ENCODE data around the gene TSNAX. TPM values are rescaled to one million over a fixed set of nuclear protein-coding genes. Genes with fewer than 3 reads are reported as not detected.

Gene TSNAX, protein sequence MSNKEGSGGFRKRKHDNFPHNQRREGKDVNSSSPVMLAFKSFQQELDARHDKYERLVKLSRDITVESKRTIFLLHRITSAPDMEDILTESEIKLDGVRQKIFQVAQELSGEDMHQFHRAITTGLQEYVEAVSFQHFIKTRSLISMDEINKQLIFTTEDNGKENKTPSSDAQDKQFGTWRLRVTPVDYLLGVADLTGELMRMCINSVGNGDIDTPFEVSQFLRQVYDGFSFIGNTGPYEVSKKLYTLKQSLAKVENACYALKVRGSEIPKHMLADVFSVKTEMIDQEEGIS
- 28.2 and 45.5 TPM in 2 replicates for total RNA-seq

DNA sequence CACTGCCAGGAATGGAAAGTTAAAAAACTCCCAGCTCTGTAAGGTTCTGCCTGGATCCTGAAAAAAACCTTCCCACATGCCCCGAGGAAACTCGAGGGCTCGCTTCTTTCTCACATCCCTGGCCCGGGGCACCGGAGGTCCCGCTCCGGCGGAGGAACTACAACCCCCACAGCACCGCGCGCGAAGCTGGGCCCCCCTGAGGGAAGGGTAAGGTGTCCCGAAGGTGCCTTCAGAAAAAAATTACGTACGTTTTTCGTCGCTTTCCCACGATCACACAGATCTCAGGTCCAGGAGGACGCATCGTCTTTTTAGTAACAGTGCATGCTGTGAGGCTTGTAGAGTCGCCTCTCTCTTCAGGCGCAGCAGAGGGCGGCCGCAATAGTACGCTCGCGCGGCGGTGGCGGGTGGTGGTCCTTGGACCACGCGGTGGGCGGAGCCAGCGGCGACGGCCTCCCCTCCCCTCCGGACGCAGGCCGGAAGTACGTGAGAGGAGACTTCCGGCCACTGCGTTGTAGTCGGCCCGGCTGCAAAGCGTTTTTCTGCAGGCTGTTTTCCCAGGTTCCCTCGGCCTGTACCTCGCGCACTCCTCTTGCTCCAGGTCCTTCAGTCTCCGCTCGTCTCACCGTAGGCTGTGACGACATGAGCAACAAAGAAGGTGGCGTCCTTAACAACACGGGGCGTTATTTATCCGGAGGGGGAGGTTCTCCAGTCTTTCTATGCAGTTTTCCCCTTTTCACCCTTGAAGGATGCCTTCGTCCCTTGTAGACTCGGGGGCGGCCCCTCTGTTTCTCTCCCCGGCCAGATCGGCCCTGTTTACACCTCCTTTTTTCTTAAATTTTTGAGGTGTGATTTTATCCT lies at the start of gene TSNAX:
TSS of gene TSNAX (plus strand) at position 498 of the 858 bp plus-strand sequence. CDS start at position 640, 142 bp downstream.

Other genes starting within 250 kb of the TSNAX start
- gene EXOC8, start 190.8 kb upstream of the TSNAX start, total RNA-seq = 17.1 and 25.6 TPM in 2 replicates
- 14.4 and 23.3 TPM in 2 replicates for gene SPRTN, start 190.4 kb upstream of the TSNAX start, total RNA-seq
- 41.2 and 44.2 TPM in 2 replicates for gene EGLN1, start 106.4 kb upstream of the TSNAX start, total RNA-seq
- gene DISC1, start 98.1 kb downstream of the TSNAX start, total RNA-seq = 5.7 and 12.7 TPM in 2 replicates

Measured in placental pericyte (primary cell).